AG09309 (cell line): ENCODE results near the gene GSTP1.

Experiments used
- DNase-seq: peaks from one replicate; pipeline ENCODE4 v3.0.0-alpha.2; 2010; ENCODE audit warnings: low read depth
- H3K4me3 ChIP-seq: 2 replicates; pipeline ENCODE4 v1.5.1; 2011; ENCODE audit warnings: mild to moderate bottlenecking, low read depth, low read length, moderate library complexity; ENCODE audit not compliant: control insufficient read depth
- CTCF ChIP-seq: IDR thresholded peaks from 2 replicates; pipeline ENCODE4 v1.5.1; 2011; ENCODE audit warnings: mild to moderate bottlenecking, low read depth, low read length, inconsistent platforms; ENCODE audit not compliant: insufficient read depth, control insufficient read depth; ENCODE audit errors: missing control alignments

GSTP1 gene

GRCh38 chr11:67583247-67584204, at the start of gene GSTP1:
GSTP1 (plus strand) TSS chr11:67583812; CDS start chr11:67583844, 32 bp downstream.
- peak; percentile 46 for TF ChIP-seq CTCF
- H3K4me3 ChIP-seq, result peak within 1 kb of the TSS; percentile 74
- peak; percentile 32 for DNase-seq

DNA sequence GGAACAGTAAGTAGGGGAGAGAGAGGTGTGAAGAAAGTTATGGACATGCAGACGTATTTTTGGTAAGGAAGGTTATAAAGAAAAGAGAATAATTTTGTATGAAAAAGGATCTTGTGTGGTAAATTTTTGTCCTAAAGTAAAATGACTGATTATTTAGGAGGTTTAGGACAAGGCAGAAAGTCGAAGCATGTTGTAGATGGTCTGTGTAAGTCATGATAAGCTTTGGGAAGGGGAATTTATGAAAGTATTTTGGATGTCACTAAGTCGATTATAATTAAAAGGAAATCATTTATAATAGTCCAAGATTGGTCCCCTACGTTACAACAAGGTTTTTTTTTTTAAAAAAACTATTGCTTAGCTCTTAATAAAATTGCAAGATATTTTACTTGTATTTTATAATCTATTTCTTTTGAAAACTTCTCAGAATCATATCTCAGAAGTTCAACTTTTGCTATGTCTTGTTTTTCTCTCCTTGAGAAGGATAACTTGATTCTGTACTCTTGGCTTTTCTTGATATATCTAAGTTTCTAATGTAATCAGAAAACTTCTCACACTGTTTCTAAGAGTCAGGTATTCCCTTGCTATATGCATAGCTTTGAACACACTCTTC, 49.4 kb upstream of the GSTP1 start:
- DNase-seq, result no peak
- no peak for TF ChIP-seq CTCF
- no peak overlapping the region for H3K4me3 ChIP-seq

DNA sequence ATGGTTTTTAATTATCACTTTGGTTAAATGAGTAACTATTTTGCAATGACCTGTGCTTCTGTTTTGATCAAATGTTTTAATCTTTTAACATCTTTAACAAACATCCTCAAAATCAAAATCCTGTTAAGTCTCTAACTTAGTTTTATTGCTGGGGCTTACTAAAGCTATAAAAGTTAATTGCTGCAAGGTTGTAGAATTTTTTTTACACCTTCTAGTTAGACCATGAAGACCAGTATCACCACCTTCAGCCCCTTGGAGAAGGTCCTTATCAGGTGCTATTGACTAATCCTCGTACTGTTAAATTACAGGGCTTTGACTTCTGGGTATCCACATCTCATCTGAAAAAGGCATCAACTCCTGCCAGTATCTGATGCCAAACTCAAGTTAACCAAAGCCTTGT, 48.1 kb upstream of the GSTP1 start:
- DNase-seq, result no peak
- no peak for TF ChIP-seq CTCF
- H3K4me3 ChIP-seq, result no peak overlapping the region

GRCh38 chr11:67538306-67538705, 45.3 kb upstream of the GSTP1 start:
- TF ChIP-seq CTCF, result no peak
- H3K4me3 ChIP-seq, result no peak overlapping the region
- no peak for DNase-seq

DNA sequence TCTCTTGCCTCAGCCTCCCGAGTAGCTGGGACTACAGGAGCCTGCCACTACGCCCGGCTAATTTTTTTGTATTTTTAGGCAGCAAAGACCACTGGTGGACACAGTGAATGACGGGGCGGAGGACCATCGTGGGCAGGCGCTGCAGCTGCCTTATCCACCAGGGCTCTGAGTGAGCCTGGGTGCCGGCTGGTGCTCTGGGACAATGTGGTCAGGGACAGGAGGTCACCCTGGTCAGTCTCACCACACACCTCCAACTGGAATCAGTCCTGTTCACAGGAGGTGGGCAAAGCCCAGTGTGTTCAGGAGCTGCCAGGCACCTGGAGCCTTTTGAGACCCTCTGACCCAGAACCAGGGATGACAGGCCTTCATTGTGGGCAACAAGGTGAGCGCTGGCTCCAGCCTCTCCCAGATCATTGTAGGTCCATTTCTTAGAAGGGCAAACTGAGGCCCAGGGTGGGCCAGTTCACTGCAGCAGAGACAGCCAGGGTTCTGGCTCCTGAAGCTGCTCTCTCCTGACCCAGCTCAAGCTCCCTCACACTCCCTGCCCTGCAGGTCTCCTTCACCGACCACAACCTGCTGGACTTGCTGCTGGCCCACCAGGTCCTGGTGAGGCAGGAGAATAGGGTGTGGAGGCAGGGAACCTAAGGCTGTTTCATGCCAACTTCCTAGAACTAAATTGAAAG, 44.6 kb upstream of the GSTP1 start:
- no peak for TF ChIP-seq CTCF
- DNase-seq, result no peak
- H3K4me3 ChIP-seq, result no peak overlapping the region

- DNase-seq, result no peak
- no peak overlapping the region for H3K4me3 ChIP-seq
- TF ChIP-seq CTCF, result no peak
Observed at GRCh38 chr11:67539550-67539949, 44.1 kb upstream of the GSTP1 start.
